NCI-H510A (cell line): ENCODE results near the gene MTLN.
"Not testable (repeated sequence)": the region's sequence is repeated elsewhere in the genome, so short reads cannot be mapped to it uniquely, and the experiment has no call there.

Source experiments
- DNase-seq: peaks from one replicate; lab custom pipeline; 2025; lab: John Stamatoyannopoulos, UW

MTLN gene

GRCh38 chr2:110198016-110198415, 14.3 kb downstream of the MTLN start:
- no peak for DNase-seq

GRCh38 chr2:110197452-110197851, 14.9 kb downstream of the MTLN start:
- no peak for DNase-seq

GRCh38 chr2:110190169-110190568, 22.2 kb downstream of the MTLN start:
- DNase-seq = not testable (repeated sequence)

GRCh38 chr2:110182449-110182848, 29.9 kb downstream of the MTLN start:
- DNase-seq = no peak

- DNase-seq = no peak
These were observed 32.3 kb downstream of the MTLN start for GRCh38 chr2:110180036-110180435.

- no peak for DNase-seq
These were observed 38.8 kb downstream of the MTLN start for GRCh38 chr2:110173523-110173922.

- DNase-seq = no peak
These were observed 39.8 kb downstream of the MTLN start for GRCh38 chr2:110172506-110172905.

- DNase-seq = no peak
These were observed 42.2 kb downstream of the MTLN start for GRCh38 chr2:110170102-110170501.

- DNase-seq = no peak
These were observed 44.9 kb downstream of the MTLN start for GRCh38 chr2:110167326-110168000.

- DNase-seq = no peak
These were observed 46.1 kb downstream of the MTLN start for GRCh38 chr2:110166266-110166665.
